ENCODE results near the gene PIGN.

Gene PIGN, protein sequence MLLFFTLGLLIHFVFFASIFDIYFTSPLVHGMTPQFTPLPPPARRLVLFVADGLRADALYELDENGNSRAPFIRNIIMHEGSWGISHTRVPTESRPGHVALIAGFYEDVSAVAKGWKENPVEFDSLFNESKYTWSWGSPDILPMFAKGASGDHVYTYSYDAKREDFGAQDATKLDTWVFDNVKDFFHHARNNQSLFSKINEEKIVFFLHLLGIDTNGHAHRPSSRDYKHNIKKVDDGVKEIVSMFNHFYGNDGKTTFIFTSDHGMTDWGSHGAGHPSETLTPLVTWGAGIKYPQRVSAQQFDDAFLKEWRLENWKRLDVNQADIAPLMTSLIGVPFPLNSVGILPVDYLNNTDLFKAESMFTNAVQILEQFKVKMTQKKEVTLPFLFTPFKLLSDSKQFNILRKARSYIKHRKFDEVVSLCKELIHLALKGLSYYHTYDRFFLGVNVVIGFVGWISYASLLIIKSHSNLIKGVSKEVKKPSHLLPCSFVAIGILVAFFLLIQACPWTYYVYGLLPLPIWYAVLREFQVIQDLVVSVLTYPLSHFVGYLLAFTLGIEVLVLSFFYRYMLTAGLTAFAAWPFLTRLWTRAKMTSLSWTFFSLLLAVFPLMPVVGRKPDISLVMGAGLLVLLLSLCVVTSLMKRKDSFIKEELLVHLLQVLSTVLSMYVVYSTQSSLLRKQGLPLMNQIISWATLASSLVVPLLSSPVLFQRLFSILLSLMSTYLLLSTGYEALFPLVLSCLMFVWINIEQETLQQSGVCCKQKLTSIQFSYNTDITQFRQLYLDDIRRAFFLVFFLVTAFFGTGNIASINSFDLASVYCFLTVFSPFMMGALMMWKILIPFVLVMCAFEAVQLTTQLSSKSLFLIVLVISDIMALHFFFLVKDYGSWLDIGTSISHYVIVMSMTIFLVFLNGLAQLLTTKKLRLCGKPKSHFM

DNA sequence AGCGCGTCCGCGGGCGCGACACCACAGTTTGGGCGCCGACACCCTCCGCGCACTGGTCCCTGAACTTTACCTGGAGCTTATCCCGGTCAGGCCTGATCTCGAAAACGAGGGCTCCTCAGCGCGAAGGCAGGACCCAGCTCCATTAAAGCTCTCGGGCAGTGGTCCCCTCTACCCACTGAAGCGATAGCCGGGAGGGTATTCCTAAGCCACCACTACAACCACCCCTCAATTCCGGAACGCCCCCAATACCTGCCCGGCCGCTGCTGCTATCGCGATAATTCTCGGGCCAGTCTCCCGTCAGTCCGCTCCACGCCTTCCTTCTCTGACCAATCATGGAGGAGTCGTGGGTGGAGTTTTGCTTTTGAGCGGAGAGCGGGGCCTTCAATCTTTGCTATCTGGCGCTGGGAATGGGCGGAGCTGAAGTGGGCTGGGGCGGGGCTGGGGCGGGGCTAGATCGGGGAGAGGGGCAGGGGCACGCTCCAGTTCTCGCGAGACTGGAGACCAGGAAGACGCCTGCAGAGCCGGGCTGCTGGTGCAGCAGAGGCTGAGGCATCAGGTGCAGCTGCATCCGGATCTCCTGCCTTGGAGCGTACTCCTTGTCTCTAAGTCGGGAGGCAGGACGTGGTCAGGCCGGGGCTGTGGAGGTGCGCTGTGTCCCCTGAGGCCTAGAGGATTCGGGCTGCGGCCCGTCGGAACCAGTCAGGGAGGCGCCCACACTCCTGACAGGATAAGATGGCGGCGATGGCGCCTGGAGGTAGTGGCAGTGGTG lies at the start of gene PIGN, which contains the start of gene RELCH:
Gene PIGN, minus strand, starts transcription at position 283 of the 769 bp plus-strand sequence. CDS start 25,703 bp downstream, outside the sequence.
Gene RELCH, plus strand, starts transcription at position 482 of the 769 bp plus-strand sequence. Its CDS starts 251 bp downstream, at position 733.
- DNase-seq, result peak; percentile 100

GRCh38 chr18:62236252-62236651 lies 49.4 kb upstream of the PIGN start:
- no peak for DNase-seq

- no peak for DNase-seq
These were observed 39.2 kb upstream of the PIGN start for GRCh38 chr18:62226047-62226446.

DNA sequence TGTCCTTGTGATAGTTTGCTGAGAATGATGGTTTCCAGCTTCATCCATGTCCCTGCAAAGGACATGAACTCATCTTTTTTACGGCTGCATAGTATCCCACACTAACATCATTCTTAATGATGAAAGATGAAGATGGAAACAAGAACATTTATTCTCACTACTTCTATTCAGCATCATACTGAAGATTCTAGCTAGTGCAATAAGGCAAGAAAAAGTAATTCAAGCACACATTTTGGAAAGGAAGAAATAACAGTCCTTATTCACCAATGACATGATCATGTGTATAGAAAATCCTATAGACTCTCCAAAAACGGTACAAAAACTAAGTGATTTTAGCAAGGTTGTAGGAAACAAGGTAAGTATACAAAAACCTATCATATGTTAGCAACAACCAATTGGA lies 37.4 kb upstream of the PIGN start:
- DNase-seq, result no peak

GRCh38 chr18:62214790-62215189 lies 27.9 kb upstream of the PIGN start:
- DNase-seq, result no peak

DNA sequence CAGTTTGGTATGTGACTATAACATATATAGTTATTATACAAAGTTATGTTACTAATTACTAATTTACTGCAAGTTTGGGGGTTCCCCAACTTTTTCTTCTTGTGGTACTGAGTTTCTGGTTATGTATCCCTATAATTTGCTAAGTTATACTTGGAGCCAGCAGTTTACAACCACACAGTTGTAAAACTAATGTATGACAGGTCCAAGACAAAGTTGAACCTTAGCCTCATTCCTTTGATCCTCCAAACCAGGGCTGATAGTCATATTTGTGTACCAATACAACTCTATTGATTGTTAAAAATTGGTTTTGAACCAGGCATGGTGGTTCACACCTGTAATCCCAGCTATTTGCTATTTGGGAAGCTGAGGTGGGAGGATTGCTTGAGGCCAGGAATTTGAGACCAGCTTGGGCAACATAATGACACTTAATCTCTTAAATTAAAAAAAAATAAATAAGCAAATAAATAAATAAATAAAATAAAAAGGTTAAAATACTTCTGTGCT lies 24.5 kb upstream of the PIGN start:
- DNase-seq, result no peak

DNA sequence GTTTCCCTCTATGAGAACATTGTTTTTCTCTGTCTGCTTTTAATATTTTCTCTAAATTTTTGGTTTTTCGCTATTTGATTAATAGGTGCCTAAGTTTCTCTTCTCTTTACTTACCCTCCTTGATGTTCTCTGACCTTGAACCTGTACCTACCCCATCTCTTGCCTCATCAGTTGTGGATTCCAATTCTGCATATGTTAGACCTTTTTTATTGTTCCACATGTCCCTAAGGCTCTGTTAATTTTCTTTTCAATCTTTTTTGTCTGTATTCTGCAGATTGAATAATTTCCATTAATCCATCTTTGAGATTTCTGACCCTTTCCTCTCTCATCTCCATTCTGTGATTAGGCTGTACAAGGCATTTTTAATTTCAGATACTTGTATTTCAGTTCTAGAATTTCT lies 23.3 kb upstream of the PIGN start:
- no peak for DNase-seq

DNA sequence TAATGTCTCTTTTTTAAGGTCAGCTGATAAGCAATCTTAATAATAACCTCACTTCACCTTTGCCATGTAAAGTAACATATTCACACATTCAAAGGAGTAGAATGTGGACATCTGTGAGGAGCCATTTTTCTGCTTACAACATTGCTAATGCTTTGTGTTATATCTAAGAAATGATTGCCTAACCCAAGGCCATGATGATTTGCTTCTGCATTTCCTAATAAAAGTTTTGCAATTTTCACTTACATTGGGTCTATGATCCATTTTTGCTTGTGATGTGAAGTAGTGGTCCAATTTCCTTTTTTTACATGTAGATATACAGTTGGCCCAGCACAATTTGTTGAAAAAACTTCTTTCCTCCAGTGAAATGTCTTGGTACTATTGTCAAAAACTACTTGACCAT lies 22.2 kb upstream of the PIGN start:
- no peak for DNase-seq

DNA sequence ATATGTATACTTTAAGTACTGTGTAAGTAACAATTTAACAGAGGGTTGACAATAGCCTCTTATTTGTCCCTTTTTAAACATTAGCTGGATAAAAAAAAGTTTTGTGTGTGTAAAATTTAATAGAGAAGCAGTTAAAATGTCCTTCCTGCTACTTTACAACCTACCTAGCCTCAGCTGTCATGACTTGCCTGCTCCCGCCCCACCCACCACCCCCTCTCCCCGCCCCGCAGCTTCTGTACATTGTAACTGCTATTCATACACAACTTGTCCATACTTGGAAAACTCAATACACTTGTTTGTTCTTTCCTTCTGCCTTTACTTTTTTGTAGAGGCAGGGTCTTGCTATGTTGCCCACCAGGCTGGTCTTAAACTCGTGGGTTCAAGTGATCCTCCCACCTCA lies 19.7 kb upstream of the PIGN start:
- DNase-seq, result no peak

GRCh38 chr18:62205824-62206223 lies 19.0 kb upstream of the PIGN start:
- DNase-seq, result no peak

GRCh38 chr18:62201870-62202269 lies 15.0 kb upstream of the PIGN start:
- DNase-seq, result no peak

DNA sequence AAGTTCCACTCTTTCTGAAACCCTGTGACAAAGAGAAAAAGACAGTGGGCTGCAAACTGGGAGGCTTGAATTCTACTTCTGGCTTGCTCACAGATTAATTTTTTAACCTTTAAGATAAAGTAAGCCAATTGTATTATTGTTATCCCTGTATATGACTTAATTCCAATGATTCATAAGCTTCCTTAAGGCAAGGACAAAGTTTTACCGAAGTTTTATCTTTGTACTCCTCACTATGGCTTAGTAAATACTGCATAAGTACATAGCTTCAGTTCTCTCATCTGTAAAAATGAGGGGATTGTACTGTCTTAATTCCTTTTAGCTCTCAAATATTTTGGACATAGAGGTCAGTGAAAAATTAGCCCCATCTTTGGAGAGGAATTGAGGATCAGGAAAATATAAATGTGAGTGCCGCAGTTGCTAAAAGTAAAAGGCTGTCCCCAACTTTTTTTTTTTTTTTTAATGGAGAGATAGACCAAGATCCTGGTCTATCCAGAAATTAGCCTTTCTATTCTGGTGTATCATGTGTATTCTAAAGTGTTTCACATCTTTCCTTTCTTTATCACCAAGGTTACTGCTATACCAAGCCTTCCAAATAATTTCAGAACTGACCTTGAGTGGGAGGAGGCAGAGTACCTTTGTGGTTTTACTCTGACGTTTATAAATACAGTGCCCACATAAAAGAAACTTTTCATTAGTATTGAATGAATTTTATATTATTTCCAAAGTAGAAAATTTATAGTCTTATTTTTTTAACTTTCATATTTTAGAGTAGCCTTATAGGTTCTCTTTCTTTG lies 13.5 kb upstream of the PIGN start:
- DNase-seq, result no peak

DNA sequence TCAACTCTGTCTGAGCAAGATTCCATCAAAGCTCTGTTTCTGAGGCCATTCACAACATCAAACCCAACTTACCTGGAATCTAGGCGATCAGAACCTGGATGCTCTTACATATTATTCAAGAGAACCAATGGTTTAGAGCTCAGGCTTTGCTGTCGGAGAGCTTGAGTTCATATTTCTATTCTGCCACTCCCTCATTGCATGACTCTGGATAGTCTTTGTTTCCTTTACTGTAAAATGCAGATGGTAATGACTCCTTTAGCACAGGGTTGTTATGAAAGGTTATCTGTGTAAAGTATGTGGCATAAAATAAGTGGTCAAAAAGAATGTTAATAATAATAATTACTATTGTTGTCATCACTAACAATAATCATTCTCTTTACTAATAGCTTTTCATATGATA lies 12.8 kb upstream of the PIGN start:
- DNase-seq, result no peak

DNA sequence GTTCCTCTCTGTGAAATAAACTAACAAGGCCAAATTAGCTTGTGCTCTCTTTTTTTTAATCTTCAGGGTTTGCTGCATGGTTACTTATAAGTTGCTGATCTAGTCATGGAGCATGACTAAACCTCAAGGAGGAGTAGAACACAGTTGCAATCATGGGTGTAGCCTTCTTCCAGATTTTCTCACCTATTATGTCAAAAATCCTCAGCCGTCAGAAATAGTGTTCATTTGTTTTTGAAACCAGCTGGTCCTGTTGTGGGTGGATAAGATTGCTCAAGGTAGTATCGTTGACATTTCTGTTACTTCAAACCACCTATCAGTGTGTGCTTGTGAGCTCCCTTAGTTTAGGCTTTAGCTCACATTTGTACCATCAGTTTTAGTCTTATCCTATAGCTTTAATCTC lies 11.4 kb upstream of the PIGN start:
- DNase-seq, result no peak

DNA sequence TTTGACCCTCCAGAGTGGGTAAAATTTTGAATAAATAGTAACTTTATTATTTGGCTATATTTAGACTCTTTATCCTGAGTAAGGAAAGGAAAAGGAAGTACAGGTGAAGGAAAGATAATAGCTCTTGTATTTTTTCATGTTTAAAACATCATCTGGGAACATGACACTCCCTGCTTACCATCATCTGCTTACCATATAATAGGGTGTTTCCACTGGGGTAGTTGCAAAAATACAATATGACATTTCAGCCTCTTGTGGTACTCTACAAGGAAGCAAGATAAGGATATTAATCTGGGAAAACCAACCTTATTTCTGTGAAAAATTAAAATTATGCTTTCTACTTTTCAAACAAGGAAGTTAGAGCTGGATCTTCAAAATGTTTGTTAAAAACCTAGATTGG lies 10.1 kb upstream of the PIGN start:
- DNase-seq, result no peak

GRCh38 chr18:62196079-62196478 lies 9.2 kb upstream of the PIGN start:
- no peak for DNase-seq

GRCh38 chr18:62189208-62189607 lies 2.4 kb upstream of the PIGN start:
- DNase-seq, result no peak

- DNase-seq, result peak; percentile 50
These were observed 971 bp upstream of the PIGN start for GRCh38 chr18:62187543-62188510.

- peak; percentile 89 for DNase-seq
These were observed 420 bp downstream of the PIGN start for GRCh38 chr18:62186499-62186773.

GRCh38 chr18:62183578-62184195 lies 3.2 kb downstream of the PIGN start:
- DNase-seq, result peak; percentile 71

Measured in NCI-H146 (cell line).